HepG2 (cell line): ENCODE measurements around the gene THOC1. TPM values are rescaled to one million over a fixed set of nuclear protein-coding genes. Genes with fewer than 3 reads are reported as not detected.

Experiments
- ATAC-seq: fragments of 200-7000 bp; cut with Tn5 transposase; 3 replicates; pipeline ENCODE4 v1.9.1; 2020; ENCODE audit warnings: mild to moderate bottlenecking, moderate library complexity
- BruUV-seq: library from RNA; stranded (reverse); fragments of 400-500 nt; replicated peaks from 2 replicates; lab custom pipeline; 2021; lab: Mats Ljungman, UMichigan
- CTCF ChIA-PET: fragments of 300-600 bp; formaldehyde crosslinking; extraction: SDS; loops from one replicate; lab custom pipeline; 2021; ENCODE audit warnings: low total read pairs, inconsistent platforms, low intra/inter-chr PET ratio; lab: Yijun Ruan, JAX
- POLR2A ChIA-PET: fragments of 350-600 bp; sonication (Branson Sonifier 250); formaldehyde crosslinking; loops from one replicate; lab custom pipeline; 2020; ENCODE audit warnings: antibody characterized with exemption, inconsistent platforms; lab: Yijun Ruan, JAX
- DNase-seq: peaks from one replicate; pipeline ENCODE4 v3.0.0-alpha.2; 2015; ENCODE audit warnings: low spot score
- FAIRE-seq: peaks from 3 replicates; lab custom pipeline; 2011; peaks lifted over from hg19 to GRCh38; lab: Jason Lieb, UNC
- H2AFZ ChIP-seq: one replicate; pipeline ENCODE4 v1.6.1; 2011; ENCODE audit warnings: low read length, inconsistent platforms
- H3K27ac ChIP-seq: fragments of 300-600 bp; 3 replicates; pipeline ENCODE4 v1.8.0; 2011; ENCODE audit warnings: mixed run types, mild to moderate bottlenecking, mixed read lengths, low read length, inconsistent platforms; ENCODE audit not compliant: insufficient read depth; ENCODE audit errors: extremely low read length
- H3K27me3 ChIP-seq, 2 experiments: fragments of 200-600 bp in 1 of 2; 2 replicates in 1 of 2; 3 replicates in 1 of 2; pipeline versions ENCODE4 v1.6.0 to v1.8.0; 2011; ENCODE audit warnings: low read length in 2 of 2, mild to moderate bottlenecking in 2 of 2, moderate library complexity in 2 of 2, inconsistent platforms in 1 of 2; ENCODE audit not compliant: insufficient read depth in 2 of 2, control insufficient read depth in 1 of 2
- H3K36me3 ChIP-seq, 2 experiments: fragments of 200-600 bp in 1 of 2; replicated peaks in 1 of 2; 2 replicates in 1 of 2; 3 replicates in 1 of 2; pipeline versions ENCODE4 v1.5.1 to v1.8.0; 2011; ENCODE audit warnings: low read length in 2 of 2, inconsistent platforms in 1 of 2; ENCODE audit not compliant: insufficient read depth in 2 of 2, control insufficient read depth in 1 of 2
- H3K4me1 ChIP-seq: 2 replicates; pipeline ENCODE4 v1.5.1; 2012; ENCODE audit warnings: low read length, inconsistent platforms; ENCODE audit not compliant: insufficient read depth
- H3K4me2 ChIP-seq: 2 replicates; pipeline ENCODE4 v1.6.0; 2011; ENCODE audit warnings: low read depth, low read length, inconsistent platforms
- H3K4me3 ChIP-seq, 3 experiments: fragments of 200-600 bp in 1 of 3; sonication (generic), shearing (Covaris generic) in 1 of 3; replicated peaks in 1 of 3; 2 replicates each; pipeline ENCODE4 v1.5.1; 2011 to 2016; ENCODE audit warnings: low read length in 3 of 3, inconsistent platforms in 2 of 3, low read depth in 2 of 3, mild to moderate bottlenecking in 2 of 3, control low read depth in 1 of 3, mixed read lengths in 1 of 3; ENCODE audit not compliant: insufficient read depth in 1 of 3
- H3K79me2 ChIP-seq: one replicate; pipeline ENCODE4 v1.6.1; 2011; ENCODE audit warnings: low read length, inconsistent platforms; ENCODE audit not compliant: insufficient read depth
- H3K9ac ChIP-seq: 2 replicates; pipeline ENCODE4 v1.6.0; 2011; ENCODE audit warnings: mild to moderate bottlenecking, low read depth, low read length, inconsistent platforms; ENCODE audit not compliant: insufficient read depth
- H3K9me3 ChIP-seq: 2 replicates; pipeline ENCODE4 v1.5.1; 2012; ENCODE audit warnings: mild to moderate bottlenecking, low read length
- H4K20me1 ChIP-seq: 2 replicates; pipeline ENCODE4 v1.6.0; 2011; ENCODE audit warnings: inconsistent platforms, mild to moderate bottlenecking, low read length, moderate library complexity; ENCODE audit not compliant: insufficient read depth
- CTCF ChIP-seq: sonication (generic); formaldehyde crosslinking; IDR thresholded peaks from 2 replicates; pipeline ENCODE4 v1.5.0; 2020; ENCODE audit warnings: mild to moderate bottlenecking, missing genetic modification reagents, moderate library complexity
- NRL ChIP-seq: sonication (generic); formaldehyde crosslinking; IDR thresholded peaks from 2 replicates; pipeline ENCODE4 v1.5.0; 2020; ENCODE audit warnings: missing genetic modification reagents, mild to moderate bottlenecking, moderate library complexity, borderline replicate concordance
- RAD21 ChIP-seq: fragments of 450-650 bp; formaldehyde crosslinking; IDR thresholded peaks from 2 replicates; pipeline ENCODE4 v1.5.0; 2020; ENCODE audit warnings: mild to moderate bottlenecking
- SMC3 ChIP-seq: IDR thresholded peaks from 2 replicates; pipeline ENCODE4 v1.6.1; 2011; ENCODE audit warnings: low read length, improper control_type of control experiment
- STAG1 ChIP-seq: sonication (generic); formaldehyde crosslinking; IDR thresholded peaks from 2 replicates; pipeline ENCODE4 v1.4.0; 2020; ENCODE audit warnings: missing genetic modification reagents
- WGBS: methylation state at CpG from one replicate; pipeline ENCODE4 v1.1.6; 2017; ENCODE audit warnings: low lambda C conversion rate; 5-methylcytosine and 5-hydroxymethylcytosine counted together
- in situ Hi-C: cut with HindIII; loops from 2 replicates; pipeline ENCODE4 v1.10.0; 2017; ENCODE audit warnings: low pct_unique_long_range_greater_than_20kb; ENCODE audit not compliant: extremely low pct_ligation_motif_present
- intact Hi-C: fragments of 100-400 bp; cut with micrococcal nuclease; formaldehyde crosslinking; loops from one replicate; pipeline ENCODE4 v1.10.0; 2022; ENCODE audit not compliant: unreplicated experiment
- polyA plus RNA-seq, 8 experiments: library from polyadenylated mRNA; depleted of rRNA in 3 of 8; stranded (reverse) in 7 of 8; unstranded in 1 of 8; fragments of >200 nt; fragmentation: Illumina TruSeq in 4 of 8; extraction: Trizol in 4 of 8; gene quantifications; 2 replicates each; pipeline versions ENCODE4 v1.2.1 to v1.2.3, GENCODE V29; 2011 to 2016; ENCODE audit warnings: low read depth in 4 of 8, missing spikeins in 1 of 8, mixed read lengths in 1 of 8; ENCODE audit not compliant: insufficient read depth in 1 of 8
- total RNA-seq, 5 experiments: library from RNA; depleted of rRNA; stranded (reverse); fragments of >200 nt; fragmentation: Illumina TruSeq; extraction: Trizol; gene quantifications; 2 replicates each; pipeline ENCODE4 v1.2.3, GENCODE V29; 2016; ENCODE audit warnings: low read depth in 1 of 5

Gene THOC1
- total and polyA plus RNA-seq, 2 of the 13 experiments (the other 11 are each of a cell fraction or from before 2014, with no cell fraction given): 40.6 to 56.7 TPM

DNA sequence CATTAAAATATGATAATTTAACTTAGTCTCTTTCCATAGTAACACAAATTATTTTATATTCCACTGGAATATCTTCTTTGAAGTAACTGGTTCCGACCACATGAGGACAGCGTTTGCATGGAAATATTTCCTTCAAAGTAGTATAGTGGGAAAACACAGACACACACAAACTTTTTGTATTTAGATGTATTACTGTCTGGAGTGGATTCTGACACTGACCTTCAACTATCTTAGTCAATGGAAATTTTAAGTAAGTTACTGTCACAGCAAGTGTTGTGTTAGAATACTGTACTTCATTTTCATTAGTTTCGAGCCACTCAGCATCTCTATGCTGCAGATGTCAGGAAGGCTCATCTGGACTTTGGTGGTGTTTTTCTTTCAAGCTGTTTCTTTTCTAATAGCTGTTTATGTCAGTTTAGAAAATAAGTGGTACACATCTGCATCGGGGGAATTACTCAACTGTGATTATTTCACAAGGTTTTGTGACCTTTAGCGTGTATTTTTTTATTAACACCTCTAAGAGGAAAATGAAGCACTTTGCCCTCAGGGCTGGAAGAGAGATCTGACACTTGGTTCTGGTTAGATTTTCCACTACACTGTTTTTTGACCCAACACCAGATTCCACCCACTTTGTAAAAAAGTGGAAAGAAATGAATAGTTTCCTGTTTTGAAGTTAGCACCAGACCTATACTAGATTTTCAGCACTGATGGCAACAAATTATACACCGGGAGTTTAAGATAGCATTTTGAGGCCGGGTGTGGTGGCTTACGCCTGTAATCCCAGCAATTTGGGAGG, 18.9 kb upstream of the THOC1 start:
- FAIRE-seq (no peak), DNase-seq (peak; percentile 20)
- Histone ChIP-seq H3K27me3 (no peaks in the 10 kb centered on the region), H4K20me1 (no peaks in the 10 kb centered on the region), H3K9ac (no peak overlapping the region), H3K36me3 (no peaks in the 10 kb centered on the region), H3K4me3 (no peak overlapping the region), H2AFZ (no peak overlapping the region)
- POLR2A ChIA-PET: no interaction called here
- BruUV-seq: no TSS peak
- CTCF ChIA-PET: interaction anchor here (1.2 to 2.3 kb wide), 2 partner anchors 190 to 330 kb away, joined by 4 to 11 read pairs; no protein-coding TSS in a partner anchor
- TF ChIP-seq CTCF (CRISPR knock-in tag) (peak; percentile 64), NRL (no peak), STAG1 (CRISPR knock-in tag) (peak; percentile 87), SMC3 (peak; percentile 77), RAD21 (CRISPR knock-in tag) (peak; percentile 55; the same call in 1 of the 2 replicates)
- TF ChIP-seq, all 625 proteins: peak for 4
- Histone ChIP-seq H3K9me3 (no peaks in the 10 kb centered on the region), H3K79me2 (no peaks in the 10 kb centered on the region), H3K4me2 (no peak overlapping the region), H3K27ac (no peak overlapping the region), H3K4me1 (no peaks in the 10 kb centered on the region)
- peak; percentile 39; the same call in 2 of the 3 replicates for ATAC-seq
- in situ Hi-C loops (no loop called here), intact Hi-C loops (loop anchor here (1.0 kb wide), 1 partner anchor 330 kb away; no protein-coding TSS in a partner anchor)
- 41% methylated on average over 8 of the region's 8 CpGs for WGBS
